Measurements from ENCODE around the gene SLC10A3.

Gene SLC10A3

DNA sequence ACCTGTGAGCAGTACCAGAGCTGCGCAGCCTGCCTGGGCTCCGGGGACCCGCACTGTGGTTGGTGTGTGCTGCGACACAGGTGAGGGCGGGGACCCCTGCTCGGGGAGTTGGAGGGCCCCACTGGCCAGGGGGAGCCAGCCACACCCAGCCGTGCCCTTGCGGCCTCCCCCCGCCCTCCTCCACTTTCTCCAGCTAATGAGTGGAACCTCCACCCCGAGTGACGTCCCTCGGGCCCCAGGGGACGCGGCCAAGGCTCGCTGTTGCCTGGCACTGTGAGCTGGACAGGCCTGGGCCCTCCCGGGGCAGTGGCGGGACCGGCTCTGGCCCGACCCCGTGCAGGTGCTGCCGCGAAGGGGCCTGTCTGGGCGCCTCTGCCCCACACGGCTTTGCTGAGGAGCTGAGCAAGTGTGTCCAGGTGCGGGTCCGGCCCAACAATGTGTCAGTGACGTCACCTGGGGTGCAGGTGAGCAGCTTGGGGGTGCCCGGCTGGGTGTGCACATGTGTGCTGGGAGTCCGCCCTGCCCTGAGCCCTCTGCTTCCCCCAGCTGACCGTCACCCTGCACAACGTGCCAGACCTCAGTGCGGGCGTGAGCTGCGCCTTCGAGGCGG, 26.7 kb downstream of the SLC10A3 start:
- no peak for DNase-seq (ENCODE audit: low read depth)

GRCh38 chrX:154462396-154462795, 28.0 kb downstream of the SLC10A3 start:
- DNase-seq (ENCODE audit: low read depth) = no peak

GRCh38 chrX:154460326-154460725, 30.1 kb downstream of the SLC10A3 start:
- DNase-seq (ENCODE audit: low read depth) = no peak

- DNase-seq (ENCODE audit: low read depth) = no peak
Observed at GRCh38 chrX:154459832-154460231, 30.6 kb downstream of the SLC10A3 start.

DNA sequence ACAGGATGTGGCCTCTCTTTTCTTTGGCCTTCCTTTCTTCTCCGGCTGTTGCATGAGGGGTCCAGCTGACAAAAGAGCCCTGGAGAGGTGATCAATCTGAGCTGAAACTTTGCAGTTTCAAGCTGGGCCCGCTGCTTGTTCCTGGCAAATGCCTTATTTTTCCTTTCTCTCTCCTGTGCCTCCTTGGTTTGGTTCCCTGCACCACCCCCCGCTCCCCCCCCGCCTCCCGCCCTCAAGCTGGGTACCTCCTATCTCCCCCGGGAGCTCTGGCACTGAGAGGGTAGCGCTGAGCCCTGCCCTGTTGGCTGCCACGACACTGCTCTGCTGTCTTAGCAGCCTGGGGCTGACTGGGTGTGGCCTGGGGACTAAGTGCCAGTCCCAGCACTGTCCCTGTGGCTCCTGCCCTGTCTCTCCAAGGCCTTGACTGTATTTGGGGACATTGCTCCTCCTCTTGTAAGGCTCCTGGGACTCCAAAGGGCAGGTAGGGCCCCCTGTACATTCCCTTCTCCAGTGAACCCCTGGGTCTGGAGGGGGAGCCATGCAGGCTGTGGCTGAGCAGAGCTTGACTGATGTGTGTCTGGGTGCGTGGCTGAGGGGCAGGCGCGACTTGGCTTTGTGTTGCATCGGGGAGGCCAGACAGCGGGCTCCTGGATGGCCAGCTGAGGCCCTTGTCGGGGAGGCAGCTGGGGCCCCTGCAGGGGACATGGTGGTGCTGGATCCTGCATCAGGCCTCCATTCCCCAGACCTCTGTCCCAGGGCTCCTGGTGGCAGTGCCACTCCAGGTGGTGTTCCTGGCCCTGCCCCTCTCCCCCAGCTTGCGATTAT, 31.3 kb downstream of the SLC10A3 start:
- DNase-seq (ENCODE audit: low read depth) = no peak

DNA sequence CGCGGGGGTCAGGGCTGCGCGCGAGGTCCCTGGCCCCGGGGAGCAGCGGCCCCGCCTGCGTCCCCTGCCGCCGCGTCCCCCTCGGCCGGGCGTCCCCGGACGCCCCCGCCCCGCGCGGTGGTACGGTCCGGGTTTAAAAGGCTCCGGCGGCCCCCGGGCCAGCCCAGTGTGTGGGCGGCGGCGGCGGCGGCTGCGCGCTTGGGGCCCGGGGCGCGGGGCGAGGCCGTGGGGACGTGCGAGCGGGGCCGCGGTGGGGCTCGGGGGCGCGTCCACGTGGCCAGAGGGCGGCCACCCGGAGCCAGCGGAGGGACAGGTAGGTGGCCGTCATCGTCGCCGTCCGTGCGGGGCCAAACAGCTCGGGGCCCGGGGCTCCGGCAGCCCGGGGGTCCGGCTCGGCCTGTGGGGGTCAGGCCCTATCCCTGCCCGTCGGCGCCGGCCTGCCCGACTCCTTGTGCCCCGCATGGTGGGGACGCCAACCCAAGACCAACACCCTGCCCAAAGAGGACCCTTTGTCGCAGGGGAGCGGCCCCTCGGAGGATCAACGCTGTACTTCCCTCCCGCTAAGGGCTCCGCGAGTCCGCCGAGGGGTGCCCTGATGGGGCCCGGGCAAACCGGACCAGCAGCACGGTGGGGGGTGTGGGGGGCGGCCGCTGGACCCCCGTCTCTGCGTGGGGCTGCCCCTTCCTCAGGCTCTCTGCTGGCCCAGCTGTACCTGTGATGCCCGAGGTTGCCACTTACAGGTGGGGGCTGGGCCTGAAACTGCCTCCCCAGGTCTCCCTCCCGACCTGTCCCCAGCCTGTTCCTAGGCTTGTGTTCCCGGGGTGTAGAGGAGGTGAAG, 32.1 kb downstream of the SLC10A3 start, which contains the start of gene PLXNA3:
TSS of gene PLXNA3 (plus strand) at position 166 of the 838 bp plus-strand sequence. CDS start 1,903 bp downstream, outside the sequence.
- DNase-seq (ENCODE audit: low read depth) = peak; percentile 48

DNA sequence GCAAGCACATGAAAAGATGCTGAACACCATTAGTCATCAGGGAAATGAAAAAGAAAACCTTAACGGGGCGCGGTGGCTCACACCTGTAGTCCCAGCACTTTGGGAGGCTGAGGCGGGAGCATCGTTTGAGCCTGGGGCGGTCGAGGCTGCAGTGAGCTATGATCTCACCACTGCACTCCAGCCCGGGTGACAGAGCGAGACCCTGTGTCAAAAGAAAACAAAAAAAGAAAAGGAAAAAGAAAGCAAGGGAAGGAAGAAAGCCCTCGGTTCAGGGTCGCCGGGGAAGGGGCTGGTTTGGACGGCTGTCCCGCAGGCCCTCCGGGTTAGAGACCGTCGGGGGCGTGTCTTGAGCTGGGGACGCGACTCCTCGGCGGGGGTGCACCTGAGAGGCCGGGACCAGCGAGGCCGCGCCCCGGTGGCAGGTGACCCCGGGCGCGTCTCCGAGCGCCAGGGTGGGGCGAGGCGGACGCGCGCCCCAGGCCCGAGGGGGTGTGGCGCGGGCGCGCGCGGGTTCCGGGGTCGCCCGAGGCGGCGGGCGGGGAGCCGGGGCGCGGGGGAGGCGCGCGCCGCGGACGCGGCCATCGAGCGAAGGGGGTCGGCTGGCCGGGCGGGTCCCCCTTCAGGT, 32.8 kb downstream of the SLC10A3 start:
- DNase-seq (ENCODE audit: low read depth) = peak; percentile 39

DNA sequence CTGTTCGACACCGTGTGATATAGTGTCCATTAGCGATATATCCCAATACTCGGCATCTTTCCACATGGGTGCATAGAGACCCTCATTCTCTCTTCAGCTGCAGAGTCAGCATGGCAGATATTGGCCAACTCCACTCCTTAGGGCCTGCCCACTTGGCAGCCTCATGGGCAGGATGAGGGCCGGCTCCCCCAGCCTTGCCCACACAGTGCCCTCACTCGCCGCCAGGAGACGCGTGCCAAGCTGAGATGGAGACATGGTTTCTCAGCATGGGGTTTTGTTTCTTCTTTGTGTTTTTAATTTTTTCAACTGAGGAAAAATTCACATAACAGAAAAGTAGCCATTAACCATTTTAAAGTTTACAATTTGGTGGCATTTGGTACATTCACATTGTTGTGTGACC, 37.6 kb downstream of the SLC10A3 start:
- DNase-seq (ENCODE audit: low read depth) = no peak

DNA sequence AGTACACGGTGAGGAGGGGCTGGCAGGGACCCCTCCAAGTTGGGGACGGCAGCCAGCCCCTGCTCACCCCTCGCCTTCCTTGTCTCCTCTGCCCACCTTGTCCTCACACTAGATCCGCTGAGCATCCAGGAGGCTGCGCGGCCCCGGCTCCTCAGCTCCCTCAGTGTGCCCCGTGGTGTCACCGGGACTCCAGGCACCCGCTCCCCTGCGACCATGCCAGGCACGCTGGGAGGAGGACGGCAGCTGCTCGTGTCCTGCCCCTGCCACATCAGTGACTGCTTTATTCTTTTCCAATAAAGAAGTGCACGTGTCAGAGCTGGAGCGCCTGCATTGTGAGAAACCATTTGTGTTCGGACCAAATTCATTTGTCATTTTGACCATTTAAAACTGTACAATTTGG, 40.1 kb downstream of the SLC10A3 start:
- no peak for DNase-seq (ENCODE audit: low read depth)

DNA sequence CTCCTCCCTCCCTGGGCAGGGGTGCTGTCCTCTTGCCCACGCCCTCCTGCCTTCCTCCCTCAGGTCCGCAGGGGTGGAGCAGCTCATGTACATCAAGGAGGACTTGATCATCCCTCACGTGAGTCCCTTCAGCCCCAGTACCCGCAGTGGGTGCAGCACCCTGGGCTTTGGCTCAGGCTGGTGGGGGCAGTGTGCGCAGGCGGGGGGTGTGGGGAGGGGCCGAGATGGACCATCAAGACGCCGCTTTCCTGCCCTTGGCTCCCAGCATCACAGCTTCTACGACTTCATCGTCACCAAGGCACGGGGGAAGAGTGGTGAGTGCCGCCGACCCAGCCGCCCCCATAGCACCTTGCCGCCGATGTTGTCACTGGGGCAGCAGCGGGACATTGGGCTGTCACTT, 40.8 kb downstream of the SLC10A3 start:
- DNase-seq (ENCODE audit: low read depth) = no peak

DNA sequence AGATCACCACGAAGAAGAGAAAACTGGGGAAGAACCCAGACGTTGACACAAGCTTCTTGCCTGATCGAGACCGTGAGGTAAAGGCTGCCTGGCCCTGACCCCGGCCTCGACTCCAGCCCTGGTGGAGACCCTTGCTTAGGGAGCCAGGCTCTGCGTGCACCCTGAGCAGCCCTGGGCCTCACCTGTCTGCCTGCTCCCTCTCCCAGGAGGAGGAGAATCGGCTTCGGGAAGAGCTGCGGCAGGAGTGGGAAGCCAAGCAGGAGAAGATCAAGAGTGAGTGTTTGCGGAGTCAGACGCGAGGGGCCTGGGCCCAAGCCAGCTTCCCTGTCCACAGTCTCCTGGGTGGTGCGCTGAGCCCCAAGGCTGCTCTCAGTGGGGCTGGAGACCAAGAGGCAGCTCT, 41.9 kb downstream of the SLC10A3 start:
- DNase-seq (ENCODE audit: low read depth) = no peak

DNA sequence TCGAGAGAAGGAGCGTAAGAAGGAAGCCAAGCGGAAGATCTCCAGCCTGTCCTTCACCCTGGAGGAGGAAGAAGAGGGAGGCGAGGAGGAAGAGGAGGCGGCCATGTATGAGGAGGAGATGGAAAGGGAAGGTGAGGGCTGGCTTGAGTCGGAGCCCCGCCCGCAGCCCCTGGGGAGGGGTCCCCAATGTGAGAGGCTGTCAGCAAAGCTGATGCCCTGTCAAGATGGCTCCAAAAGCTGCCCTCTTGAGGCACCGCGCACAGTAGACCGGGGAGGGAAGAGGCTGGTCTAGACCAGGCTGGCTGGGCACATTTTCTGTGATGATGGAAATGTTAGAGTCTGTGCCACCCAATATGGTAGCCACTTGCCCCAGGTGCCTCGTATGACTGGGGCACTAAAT, 44.0 kb downstream of the SLC10A3 start:
- DNase-seq (ENCODE audit: low read depth) = no peak

DNA sequence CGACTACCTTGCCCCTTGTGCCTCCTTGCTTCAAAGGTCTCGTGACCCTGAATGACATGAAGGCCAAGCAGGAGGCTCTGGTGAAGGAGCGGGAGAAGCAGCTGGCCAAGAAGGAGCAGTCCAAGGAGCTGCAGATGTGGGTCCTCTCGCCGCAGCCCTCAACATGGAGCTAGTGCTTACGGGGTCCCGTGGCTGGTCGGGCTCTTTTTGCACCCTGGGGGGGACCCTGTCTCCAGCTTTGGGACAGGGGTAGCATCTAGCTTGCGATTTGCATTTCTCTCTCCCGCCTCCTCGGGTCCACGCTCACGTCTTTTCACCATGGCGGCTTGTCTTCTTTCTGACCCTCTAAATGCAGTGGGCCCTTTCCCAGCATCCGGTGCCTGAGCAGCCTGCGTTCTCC, 44.7 kb downstream of the SLC10A3 start:
- DNase-seq (ENCODE audit: low read depth) = no peak

DNA sequence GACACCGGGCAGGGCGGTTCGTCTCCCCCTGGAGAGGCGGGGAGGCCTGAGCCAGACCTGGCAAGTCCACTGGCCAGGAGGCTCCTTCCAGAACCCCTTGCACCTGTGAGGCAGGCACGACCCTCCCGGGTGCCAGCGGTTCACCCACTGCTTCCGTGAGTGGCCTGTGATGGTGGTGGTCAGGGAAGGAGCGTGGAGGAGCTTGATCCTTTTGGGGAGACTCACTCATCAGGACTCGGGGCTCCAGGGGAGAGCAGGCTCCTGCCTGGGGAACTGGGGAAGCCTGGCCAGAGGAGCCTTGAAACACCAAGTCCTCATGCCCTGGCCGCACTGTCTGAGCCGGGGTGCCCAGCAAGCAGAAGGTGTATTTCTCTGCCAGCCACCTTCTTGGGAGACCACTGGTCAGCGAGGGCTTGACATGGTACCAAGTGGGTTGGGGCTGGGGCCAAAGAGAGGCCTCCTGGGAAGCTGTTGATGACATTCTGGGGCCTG, 45.6 kb downstream of the SLC10A3 start:
- DNase-seq (ENCODE audit: low read depth) = no peak

DNA sequence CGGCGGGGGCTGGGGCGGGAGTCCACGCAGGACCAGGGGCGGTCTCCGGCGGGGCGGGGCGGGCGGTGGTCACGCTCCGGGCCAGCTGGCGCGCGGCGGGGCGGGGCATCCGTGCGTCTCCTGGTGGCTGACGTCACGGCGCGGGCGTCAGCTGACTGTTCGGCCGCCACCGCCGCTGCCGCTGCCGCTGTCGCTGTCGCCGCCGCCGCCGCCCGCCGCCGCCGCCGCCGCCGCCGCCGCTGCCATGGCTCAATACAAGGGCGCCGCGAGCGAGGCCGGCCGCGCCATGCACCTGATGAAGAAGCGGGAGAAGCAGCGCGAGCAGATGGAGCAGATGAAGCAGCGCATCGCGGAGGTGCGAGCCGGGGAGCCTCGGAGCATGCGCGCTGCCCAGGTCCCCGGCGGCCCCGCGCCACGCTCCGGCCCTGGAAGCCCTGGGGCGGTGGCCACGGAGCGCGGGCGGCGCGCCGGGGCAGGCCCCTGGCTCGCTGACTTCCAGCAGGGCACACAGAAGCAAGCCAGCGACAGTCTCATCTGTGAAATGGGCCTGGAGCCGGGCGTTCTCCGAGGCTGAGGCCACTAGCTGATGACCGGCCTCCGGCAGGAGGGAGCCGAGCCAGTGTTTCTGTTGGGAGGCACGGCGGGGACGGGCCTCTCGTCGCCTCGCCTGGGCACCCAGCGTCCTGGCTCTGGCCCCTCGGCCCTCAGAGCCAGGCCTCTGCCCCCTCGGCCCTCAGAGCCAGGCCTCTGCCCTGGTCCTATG, 46.3 kb downstream of the SLC10A3 start, which contains the start of gene FAM50A:
TSS of gene FAM50A (plus strand) at position 150 of the 763 bp plus-strand sequence. CDS start at position 245, 95 bp downstream.
- DNase-seq (ENCODE audit: low read depth) = peak; percentile 53

GRCh38 chrX:154443479-154443910, 46.9 kb downstream of the SLC10A3 start:
- no peak for DNase-seq (ENCODE audit: low read depth)

DNA sequence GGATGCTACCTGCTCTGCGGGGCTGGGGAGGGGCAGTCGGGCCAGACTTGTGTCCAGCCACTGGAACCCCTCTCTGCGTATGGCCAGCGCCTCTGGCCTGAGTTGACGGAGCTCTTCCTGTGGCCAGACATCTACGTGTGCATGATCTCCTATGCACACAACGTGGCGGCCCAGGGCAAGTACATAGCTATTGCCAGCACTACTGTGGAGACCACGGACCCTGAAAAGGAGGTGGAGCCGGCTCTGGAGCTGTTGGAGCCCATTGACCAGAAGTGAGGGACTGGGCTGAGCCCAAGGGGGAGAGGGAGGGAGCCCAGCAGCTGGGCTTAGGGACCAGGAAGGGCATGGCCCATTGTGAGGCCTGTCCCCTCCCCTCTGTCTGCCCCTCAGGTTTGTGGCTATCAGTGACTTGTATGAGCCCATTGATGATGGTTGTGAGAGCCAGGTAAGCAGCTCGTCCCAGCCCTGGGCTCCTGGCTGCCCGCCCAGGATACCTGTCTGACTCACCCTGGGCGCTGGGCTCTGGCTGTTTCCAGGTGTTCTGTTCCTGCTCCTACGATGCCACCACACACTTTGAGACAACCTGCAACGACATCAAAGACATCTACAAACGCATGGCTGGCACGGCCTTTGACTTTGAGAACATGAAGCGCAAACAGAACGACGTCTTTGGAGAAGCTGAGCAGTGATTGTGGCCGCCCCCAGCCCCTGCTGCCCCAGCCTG, 48.3 kb downstream of the SLC10A3 start:
- DNase-seq (ENCODE audit: low read depth) = no peak

GRCh38 chrX:154441564-154441963, 48.9 kb downstream of the SLC10A3 start:
- no peak for DNase-seq (ENCODE audit: low read depth)

DNA sequence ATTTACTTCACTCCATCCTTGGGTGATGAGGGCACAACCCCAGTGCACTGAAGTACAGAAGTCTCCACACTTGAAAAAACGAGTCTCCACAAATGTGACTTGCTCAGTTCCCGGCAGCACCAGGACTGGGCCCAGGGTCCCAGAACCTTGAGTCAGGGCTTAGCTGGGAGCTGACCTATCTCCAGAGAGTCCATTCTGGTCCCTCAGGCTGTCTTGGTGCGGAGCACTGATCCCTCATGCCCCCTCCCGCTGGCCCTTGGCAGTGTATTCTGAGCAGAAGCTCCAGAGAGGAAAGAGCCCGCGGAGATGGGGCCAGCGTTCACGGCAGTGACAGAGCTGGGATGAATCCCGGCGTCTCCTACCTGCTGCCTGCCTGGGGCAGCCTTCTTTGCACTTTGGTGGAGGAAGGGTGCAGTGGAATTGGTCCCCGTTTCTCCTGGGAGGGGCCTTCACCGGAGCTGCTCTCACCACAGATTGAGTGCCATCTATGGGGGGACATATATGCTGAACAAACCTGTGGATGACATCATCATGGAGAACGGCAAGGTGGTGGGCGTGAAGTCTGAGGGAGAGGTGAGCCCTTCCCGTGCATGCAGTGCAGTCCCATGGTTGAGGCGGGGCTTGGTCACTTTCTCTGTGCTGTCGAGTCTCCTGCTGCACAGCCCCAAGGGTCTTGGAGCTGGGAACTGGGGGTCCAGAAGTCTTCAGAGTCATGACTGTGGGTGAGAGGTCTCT, 49.6 kb downstream of the SLC10A3 start:
- no peak for DNase-seq (ENCODE audit: low read depth)

DNA sequence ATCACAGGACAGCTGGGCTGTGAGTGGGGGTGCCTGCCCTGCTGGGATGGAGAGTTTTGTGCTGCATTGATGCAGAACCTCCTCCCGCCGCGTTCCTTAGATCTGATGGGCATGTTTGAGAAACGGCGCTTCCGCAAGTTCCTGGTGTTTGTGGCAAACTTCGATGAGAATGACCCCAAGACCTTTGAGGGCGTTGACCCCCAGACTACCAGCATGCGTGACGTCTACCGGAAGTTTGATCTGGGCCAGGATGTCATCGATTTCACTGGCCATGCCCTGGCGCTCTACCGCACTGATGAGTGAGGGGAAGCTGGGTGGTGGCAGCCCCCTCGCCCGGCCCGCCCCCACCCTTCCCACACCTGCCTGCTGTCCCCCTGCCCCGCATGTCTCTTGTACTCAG, 50.6 kb downstream of the SLC10A3 start:
- no peak for DNase-seq (ENCODE audit: low read depth)
